ENCODE results near the gene NUP214.
A peak's percentile ranks its signal among the peaks of the same experiment; 100 is the strongest.

The NUP214 gene

GRCh38 chr9:131276891-131277286, 151.5 kb downstream of the NUP214 start:
- no peak for DNase-seq (ENCODE audit: low read depth in 2 of 2)

GRCh38 chr9:131277287-131277909, 152.0 kb downstream of the NUP214 start:
- DNase-seq (ENCODE audit: low read depth in 2 of 2): no peak

GRCh38 chr9:131277910-131278701, 152.7 kb downstream of the NUP214 start:
- DNase-seq (ENCODE audit: low read depth in 2 of 2): peak; percentile 42

- DNase-seq (ENCODE audit: low read depth in 2 of 2): no peak
These were observed 153.3 kb downstream of the NUP214 start for GRCh38 chr9:131278702-131279111.

GRCh38 chr9:131279196-131279862, 153.9 kb downstream of the NUP214 start:
- no peak for DNase-seq (ENCODE audit: low read depth in 2 of 2)

- no peak for DNase-seq (ENCODE audit: low read depth in 2 of 2)
These were observed 154.6 kb downstream of the NUP214 start for GRCh38 chr9:131279863-131280570.

GRCh38 chr9:131280660-131281059, 155.3 kb downstream of the NUP214 start:
- DNase-seq (ENCODE audit: low read depth in 2 of 2): no peak

GRCh38 chr9:131281119-131281965, 156.0 kb downstream of the NUP214 start:
- DNase-seq (ENCODE audit: low read depth in 2 of 2): no peak

- no peak for DNase-seq (ENCODE audit: low read depth in 2 of 2)
These were observed 156.8 kb downstream of the NUP214 start for GRCh38 chr9:131282175-131282574.

GRCh38 chr9:131282688-131283422, 157.5 kb downstream of the NUP214 start:
- DNase-seq (ENCODE audit: low read depth in 2 of 2): no peak

Data from fibroblast of skin of left biceps (primary cell).